HG03342 (cell line): ENCODE measurements around the gene C1orf115.
A peak's percentile ranks its signal among the peaks of the same experiment; 100 is the strongest.
"Not testable (repeated sequence)": the region's sequence is repeated elsewhere in the genome, so short reads cannot be mapped to it uniquely, and the experiment has no call there.

ENCODE experiments used
- ATAC-seq: cut with Tn5 transposase; IDR thresholded peaks from one replicate; pipeline ENCODE4 v1.9.1; 2021; ENCODE audit warnings: mild to moderate bottlenecking, moderate library complexity; ENCODE audit not compliant: unreplicated experiment

C1orf115 gene

DNA sequence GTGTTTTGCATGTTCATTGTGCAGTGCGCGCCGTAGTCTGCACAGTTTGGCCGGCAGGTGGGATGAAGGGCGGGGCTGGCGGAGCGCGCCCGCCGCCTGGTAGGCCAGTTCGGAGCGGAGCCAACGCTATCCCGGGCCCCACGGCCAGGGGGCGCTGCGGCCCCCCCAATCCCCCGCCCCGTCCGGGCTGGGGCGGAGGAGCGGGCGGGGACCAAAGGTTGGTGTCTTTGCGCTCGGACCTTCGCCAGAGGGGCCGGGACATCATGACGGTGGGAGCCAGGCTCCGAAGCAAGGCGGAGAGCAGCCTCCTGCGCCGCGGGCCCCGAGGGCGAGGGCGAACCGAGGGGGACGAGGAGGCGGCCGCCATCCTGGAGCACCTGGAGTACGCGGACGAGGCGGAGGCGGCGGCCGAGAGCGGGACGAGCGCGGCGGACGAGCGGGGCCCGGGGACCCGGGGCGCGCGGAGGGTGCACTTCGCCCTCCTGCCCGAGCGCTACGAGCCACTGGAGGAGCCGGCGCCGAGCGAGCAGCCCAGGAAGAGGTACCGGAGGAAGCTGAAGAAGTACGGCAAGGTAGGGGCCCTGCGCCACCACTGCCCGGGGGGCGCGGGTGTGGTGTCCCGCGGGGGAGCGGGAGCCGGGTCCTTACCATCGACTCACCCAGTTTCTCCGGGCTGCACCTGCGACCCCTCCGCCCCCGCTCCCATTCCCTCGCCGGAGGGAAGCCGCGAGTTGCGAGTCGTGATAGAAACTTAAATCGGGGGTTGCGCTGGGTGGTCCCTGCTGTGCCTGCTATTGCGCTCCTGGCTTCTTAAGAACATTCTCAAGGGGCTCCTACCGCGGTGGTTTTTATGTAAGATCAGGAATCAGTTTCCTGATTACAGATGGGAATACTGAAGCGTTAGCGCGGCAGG lies at the start of gene C1orf115:
Gene C1orf115, plus strand, starts transcription at position 224 of the 913 bp plus-strand sequence. Its CDS starts 40 bp downstream, at position 264.
- ATAC-seq, result peak; percentile 97

DNA sequence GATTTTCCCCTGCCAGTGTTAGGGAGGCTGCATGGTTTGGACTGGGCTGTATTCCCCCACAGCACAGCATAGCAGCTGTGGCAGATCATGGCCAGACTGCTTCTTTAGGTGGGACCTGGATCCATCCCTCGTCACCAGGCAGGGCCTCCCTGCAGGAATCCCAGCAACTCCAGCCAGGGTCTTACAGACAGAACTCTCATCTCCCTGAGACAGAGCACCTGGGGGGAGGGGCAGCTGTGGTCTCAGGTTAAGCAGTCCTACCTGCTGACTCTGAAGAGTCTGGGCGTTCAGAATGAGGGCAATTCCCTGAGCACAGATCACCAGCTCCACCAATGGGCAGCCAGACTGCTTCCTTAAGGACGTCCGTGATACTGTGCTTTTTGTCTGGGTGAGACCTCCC lies 47.9 kb upstream of the C1orf115 start:
- ATAC-seq, result no peak

GRCh38 chr1:220652995-220653394 lies 37.2 kb upstream of the C1orf115 start:
- no peak for ATAC-seq

- ATAC-seq, result peak; percentile 98
Measured at GRCh38 chr1:220655509-220655908, 34.7 kb upstream of the C1orf115 start.

DNA sequence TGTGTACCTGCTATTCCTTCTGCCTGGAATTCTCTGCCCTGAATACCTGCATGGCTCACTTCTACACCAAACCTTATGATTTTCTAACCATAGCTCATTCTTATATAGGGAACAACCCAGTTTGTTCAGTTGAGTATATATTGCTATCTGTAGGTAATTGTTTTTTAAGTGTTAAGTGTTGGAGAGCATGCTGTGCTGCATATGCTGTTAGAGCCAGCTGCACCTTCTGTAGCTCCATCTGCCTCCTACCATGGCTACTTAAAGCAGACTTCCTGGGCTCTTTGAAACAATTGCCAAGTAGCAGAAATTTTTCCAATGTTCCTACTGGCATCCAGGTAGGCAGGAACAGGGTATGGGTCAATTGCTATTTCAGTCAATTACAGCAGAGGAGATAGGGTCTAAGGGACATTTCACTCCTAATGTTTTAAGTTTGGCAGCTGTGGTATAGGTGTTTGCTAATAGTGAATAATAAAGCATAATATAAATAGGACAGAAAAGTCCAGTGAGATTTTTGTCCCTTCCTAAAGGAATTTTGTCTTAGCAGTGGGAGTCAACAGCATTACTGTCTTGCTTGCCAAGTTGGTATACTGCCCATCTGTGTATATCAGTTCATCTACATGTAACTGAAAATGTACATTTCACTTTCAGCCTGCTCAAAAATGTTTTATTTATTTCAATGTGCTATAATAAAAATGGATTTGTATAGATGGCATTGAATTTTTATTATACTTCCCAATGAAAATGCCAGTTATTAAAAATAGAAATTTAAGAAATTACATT lies 34.0 kb upstream of the C1orf115 start:
- ATAC-seq, result peak; percentile 20

GRCh38 chr1:220666349-220666748 lies 23.8 kb upstream of the C1orf115 start:
- ATAC-seq, result no peak

DNA sequence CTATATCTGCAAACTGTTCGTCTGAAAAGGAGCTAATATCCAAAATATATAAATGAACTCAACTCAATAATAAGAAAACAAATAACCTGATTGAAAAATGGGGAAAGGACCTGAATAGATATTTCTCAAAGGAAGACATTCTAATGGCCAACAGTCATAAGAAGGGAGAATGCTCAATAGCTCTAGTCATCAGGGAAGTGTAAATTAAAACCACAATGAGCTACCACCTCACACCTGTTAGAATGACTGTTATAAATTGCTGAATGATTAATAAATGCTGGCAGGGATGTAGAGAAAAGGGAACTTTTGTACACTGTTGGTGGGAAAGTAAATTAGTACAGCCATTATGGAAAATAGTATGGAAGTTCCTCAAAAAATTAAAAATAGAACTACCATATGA lies 21.2 kb upstream of the C1orf115 start:
- no peak for ATAC-seq

GRCh38 chr1:220670365-220670764 lies 19.8 kb upstream of the C1orf115 start:
- ATAC-seq, result no peak

- no peak for ATAC-seq
Measured at GRCh38 chr1:220673921-220674320, 16.2 kb upstream of the C1orf115 start.

- ATAC-seq, result no peak
Measured at GRCh38 chr1:220677251-220677650, 12.9 kb upstream of the C1orf115 start.

- ATAC-seq, result peak; percentile 94
Measured at GRCh38 chr1:220680085-220680687, 10.0 kb upstream of the C1orf115 start.

- ATAC-seq, result no peak
Measured at GRCh38 chr1:220681220-220681880, 8.8 kb upstream of the C1orf115 start.

GRCh38 chr1:220682901-220683576 lies 7.1 kb upstream of the C1orf115 start:
- ATAC-seq, result no peak

- not testable (repeated sequence) for ATAC-seq
Measured at GRCh38 chr1:220683716-220684115, 6.4 kb upstream of the C1orf115 start.

- no peak for ATAC-seq
Measured at GRCh38 chr1:220684890-220685289, 5.3 kb upstream of the C1orf115 start.

GRCh38 chr1:220685879-220686278 lies 4.3 kb upstream of the C1orf115 start:
- no peak for ATAC-seq

GRCh38 chr1:220687809-220688208 lies 2.4 kb upstream of the C1orf115 start:
- ATAC-seq, result no peak

DNA sequence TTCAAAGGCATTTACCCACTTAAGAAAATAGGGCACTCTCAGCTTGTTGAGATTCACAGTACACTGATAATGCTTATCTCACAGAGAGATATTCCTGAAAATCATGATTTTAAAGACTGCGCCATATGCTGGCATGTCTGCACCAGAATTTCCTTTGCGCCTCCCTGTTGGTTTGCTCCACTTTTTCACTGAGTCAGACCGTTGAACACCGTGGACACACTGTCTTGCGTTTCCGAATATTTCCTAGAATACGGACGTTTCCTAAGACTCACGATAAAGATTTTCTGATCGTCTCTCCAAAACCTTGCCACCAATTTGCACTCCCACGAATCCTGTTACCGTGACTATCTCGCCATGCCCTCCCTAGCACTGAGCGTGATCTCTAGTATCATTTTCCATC lies 497 bp upstream of the C1orf115 start:
- ATAC-seq, result no peak

DNA sequence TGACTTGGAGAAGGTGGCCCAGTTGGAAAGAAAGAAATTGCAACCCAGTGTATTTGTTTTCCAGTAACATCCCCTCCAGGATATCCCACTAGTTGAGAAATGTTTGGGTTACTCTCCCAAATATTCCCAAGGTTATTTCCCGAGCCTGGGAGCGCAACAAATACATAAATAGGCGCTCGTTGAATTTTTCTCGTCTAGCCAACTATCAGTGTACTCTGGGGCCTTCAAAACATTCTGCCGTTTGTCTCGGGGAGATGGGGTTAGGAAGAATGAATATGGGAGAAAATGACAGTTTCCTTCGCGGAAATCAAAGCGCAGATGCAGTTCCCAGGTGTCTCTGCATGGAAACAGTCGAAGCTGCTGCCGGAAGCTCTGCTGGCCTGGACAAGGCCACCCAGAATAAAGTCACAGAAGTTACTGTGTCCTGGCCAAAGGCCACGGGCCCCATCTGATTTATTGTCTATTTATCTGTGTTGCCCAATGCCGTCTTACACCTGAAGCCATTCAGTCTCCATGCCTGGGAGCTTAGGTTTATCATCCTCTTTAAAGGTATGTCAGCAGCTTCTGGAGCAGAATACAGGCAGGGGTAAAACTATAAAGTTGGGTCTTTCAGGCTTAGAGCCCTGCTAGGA lies 1.0 kb downstream of the C1orf115 start:
- ATAC-seq, result no peak
